K562 (cell line): Measurements from ENCODE around the gene ASCC2. TPM values are rescaled to one million over a fixed set of nuclear protein-coding genes. Genes with fewer than 3 reads are reported as not detected.

ENCODE experiments used
- ARNT ChIP-seq, 2 experiments: fragments of 450-650 bp; IDR thresholded peaks; 2 replicates each; pipeline ENCODE4 v1.6.1; 2016; ENCODE audit warnings: mild to moderate bottlenecking in 1 of 2
- CBFB ChIP-seq: sonication (generic); formaldehyde crosslinking; IDR thresholded peaks from 2 replicates; pipeline ENCODE4 v1.4.0; 2020; ENCODE audit warnings: mild to moderate bottlenecking, missing genetic modification reagents
- CTBP1 ChIP-seq: fragments of 450-650 bp; IDR thresholded peaks from 2 replicates; pipeline ENCODE4 v1.6.1; 2016; ENCODE audit warnings: borderline replicate concordance
- EGR1 ChIP-seq: fragments of 450-650 bp; conservative IDR thresholded peaks from 2 replicates; pipeline ENCODE4 v1.6.1; 2017; ENCODE audit warnings: mild to moderate bottlenecking
- FOXJ2 ChIP-seq: fragments of 200-800 bp; sonication (Bioruptor generic); IDR thresholded peaks from 2 replicates; pipeline ENCODE4 v1.6.1; 2016; ENCODE audit warnings: missing genetic modification characterization, missing compliant biosample characterization
- FOXP1 ChIP-seq: sonication (generic); formaldehyde crosslinking; IDR thresholded peaks from 2 replicates; pipeline ENCODE4 v1.8.0; 2022; ENCODE audit warnings: mild to moderate bottlenecking, missing genetic modification reagents
- GABPA ChIP-seq: fragments of 200-800 bp; sonication (Bioruptor generic); conservative IDR thresholded peaks from 2 replicates; pipeline ENCODE4 v1.6.1; 2016; ENCODE audit warnings: low read depth, missing genetic modification characterization, missing compliant biosample characterization
- HEY1 ChIP-seq: fragments of 250-450 bp; sonication (Bioruptor Pico); IDR thresholded peaks from 2 replicates; pipeline ENCODE4 v1.5.0; 2020; ENCODE audit warnings: mild to moderate bottlenecking, moderate library complexity, borderline replicate concordance
- MTA1 ChIP-seq: fragments of 450-650 bp; IDR thresholded peaks from 2 replicates; pipeline ENCODE4 v1.6.1; 2017; ENCODE audit warnings: borderline replicate concordance
- PHF21A ChIP-seq: fragments of 450-650 bp; IDR thresholded peaks from 2 replicates; pipeline ENCODE4 v1.6.1; 2017; ENCODE audit warnings: low read depth, borderline replicate concordance
- RB1 ChIP-seq: fragments of 450-650 bp; IDR thresholded peaks from 2 replicates; pipeline ENCODE4 v1.6.1; 2017; ENCODE audit warnings: low read depth, mild to moderate bottlenecking
- SMAD3 ChIP-seq: fragments of 450-650 bp; formaldehyde crosslinking; conservative IDR thresholded peaks from 2 replicates; pipeline ENCODE4 v1.4.0; 2020; ENCODE audit warnings: mild to moderate bottlenecking
- TAF9B ChIP-seq: fragments of 450-650 bp; IDR thresholded peaks from 2 replicates; pipeline ENCODE4 v1.6.1; 2018; ENCODE audit warnings: mild to moderate bottlenecking; ENCODE audit not compliant: partially characterized antibody
- ZNF217 ChIP-seq: sonication (generic); formaldehyde crosslinking; IDR thresholded peaks from 2 replicates; pipeline ENCODE4 v1.8.0; 2022; ENCODE audit warnings: mild to moderate bottlenecking, missing genetic modification reagents
- polyA plus RNA-seq, 8 experiments: library from polyadenylated mRNA; depleted of rRNA in 4 of 8; stranded (reverse) in 5 of 8; unstranded in 3 of 8; fragments of >200 nt; fragmentation: Nextera tagmentation in 2 of 8; fragmentation: Illumina TruSeq in 1 of 8; extraction: Ambion mirVana in 2 of 8; extraction: Trizol in 1 of 8; gene quantifications; 2 replicates each; pipeline versions ENCODE4 v1.2.1 to v1.2.3, GENCODE V29; 2011 to 2014; ENCODE audit warnings: inconsistent platforms in 1 of 8, missing spikeins in 1 of 8
- total RNA-seq, 7 experiments: library from RNA; depleted of rRNA in 6 of 7; stranded (reverse); fragments of >200 nt in 6 of 7; fragmentation: Illumina TruSeq in 2 of 7; extraction: Trizol in 2 of 7; gene quantifications; 2 replicates each; pipeline versions ENCODE4 v1.2.1 to v1.2.3, GENCODE V29; 2011 to 2021; ENCODE audit warnings: low replicate concordance in 1 of 7
- TF ChIP-seq, protein P1 (sequence below): fragments of 200-800 bp; sonication (Bioruptor generic); IDR thresholded peaks from 2 replicates; pipeline ENCODE4 v1.6.1; 2017; ENCODE audit warnings: missing genetic modification characterization, missing compliant biosample characterization
- TF ChIP-seq, protein P2 (sequence below): fragments of 250-450 bp; sonication (Bioruptor Pico); IDR thresholded peaks from 2 replicates; pipeline ENCODE4 v1.8.0; 2022; ENCODE audit warnings: moderate library complexity, mild to moderate bottlenecking, inconsistent platforms
- TF ChIP-seq, protein P3 (sequence below): fragments of 250-450 bp; sonication (Bioruptor Pico); IDR thresholded peaks from 2 replicates; pipeline ENCODE4 v1.5.1; 2021; ENCODE audit warnings: mild to moderate bottlenecking
- TF ChIP-seq, protein P4 (sequence below): fragments of 450-650 bp; IDR thresholded peaks from 2 replicates; pipeline ENCODE4 v1.6.1; 2016; ENCODE audit warnings: mild to moderate bottlenecking
- TF ChIP-seq, protein P5 (sequence below): fragments of 250-450 bp; sonication (Bioruptor Pico); IDR thresholded peaks from 2 replicates; pipeline ENCODE4 v1.5.0; 2021; ENCODE audit warnings: mild to moderate bottlenecking, borderline replicate concordance

ASCC2 gene
- total and polyA plus RNA-seq, 9 of the 15 experiments (the other 6 are each of a cell fraction or from before 2014, with no cell fraction given) = 4.0 to 46.7 (median 26.8) TPM

DNA sequence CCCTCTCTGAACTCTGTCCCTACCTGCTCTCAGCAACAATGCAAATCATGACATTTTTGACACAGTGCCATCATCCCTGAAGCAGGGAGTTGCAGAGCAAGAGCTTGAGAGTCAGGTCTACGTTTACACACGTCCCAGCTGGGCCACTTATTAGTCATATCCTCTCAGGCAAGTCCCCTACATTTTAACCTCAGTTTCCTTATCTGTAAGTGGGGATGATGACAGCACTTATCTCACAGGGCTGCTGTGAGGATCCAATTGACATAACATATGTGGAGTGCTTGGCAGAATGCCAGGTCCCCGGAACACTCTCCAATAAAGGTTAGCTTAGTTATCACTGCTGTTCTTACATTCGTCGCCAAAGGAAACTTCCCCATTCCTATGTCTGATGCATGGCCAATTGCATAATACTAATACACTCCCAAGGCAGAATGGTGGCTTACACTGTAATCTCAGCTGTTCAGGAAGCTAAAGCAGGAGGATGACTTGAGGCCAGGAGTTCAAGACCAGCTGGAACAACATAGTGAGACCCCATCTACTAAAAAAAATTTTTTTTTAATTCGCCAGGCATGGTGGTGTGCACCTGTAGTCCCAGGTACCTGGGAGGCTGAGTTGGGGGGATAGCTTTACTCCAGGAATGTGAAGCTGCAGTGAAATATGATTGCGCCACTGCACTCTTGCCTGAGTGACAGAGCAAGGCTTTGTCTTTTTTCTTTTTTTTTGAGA, 16.6 kb downstream of the ASCC2 start (continued):
- TF ChIP-seq, protein P1, sequence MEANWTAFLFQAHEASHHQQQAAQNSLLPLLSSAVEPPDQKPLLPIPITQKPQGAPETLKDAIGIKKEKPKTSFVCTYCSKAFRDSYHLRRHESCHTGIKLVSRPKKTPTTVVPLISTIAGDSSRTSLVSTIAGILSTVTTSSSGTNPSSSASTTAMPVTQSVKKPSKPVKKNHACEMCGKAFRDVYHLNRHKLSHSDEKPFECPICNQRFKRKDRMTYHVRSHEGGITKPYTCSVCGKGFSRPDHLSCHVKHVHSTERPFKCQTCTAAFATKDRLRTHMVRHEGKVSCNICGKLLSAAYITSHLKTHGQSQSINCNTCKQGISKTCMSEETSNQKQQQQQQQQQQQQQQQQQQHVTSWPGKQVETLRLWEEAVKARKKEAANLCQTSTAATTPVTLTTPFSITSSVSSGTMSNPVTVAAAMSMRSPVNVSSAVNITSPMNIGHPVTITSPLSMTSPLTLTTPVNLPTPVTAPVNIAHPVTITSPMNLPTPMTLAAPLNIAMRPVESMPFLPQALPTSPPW = peak; percentile 29
- TF ChIP-seq ZNF217 (CRISPR knock-in tag) (no peak), RB1 (peak; percentile 34; the same call in 1 of the 2 replicates), CTBP1 (peak; percentile 82), HEY1 (0 out of 2 replicates have a peak, but pooled peaks have one; percentile 11), FOXJ2 (tag) (0 out of 2 replicates have a peak, but pooled peaks have one; percentile 45), GABPA (tag) (peak; percentile 49), FOXP1 (CRISPR knock-in tag) (no peak), TAF9B (peak; percentile 98), CBFB (CRISPR knock-in tag) (no peak), PHF21A (peak; percentile 34; the same call in 1 of the 2 replicates), MTA1 (peak; percentile 60; the same call in 1 of the 2 replicates), ARNT (IDR thresholded peaks at IDR 0.05) (peak in 1 of 2 experiments; percentile 94; a peak in 3 of 4 replicates), SMAD3 (0 out of 2 replicates have a peak, but pooled peaks have one; percentile 32), EGR1 (no peak)
- TF ChIP-seq, protein P2, sequence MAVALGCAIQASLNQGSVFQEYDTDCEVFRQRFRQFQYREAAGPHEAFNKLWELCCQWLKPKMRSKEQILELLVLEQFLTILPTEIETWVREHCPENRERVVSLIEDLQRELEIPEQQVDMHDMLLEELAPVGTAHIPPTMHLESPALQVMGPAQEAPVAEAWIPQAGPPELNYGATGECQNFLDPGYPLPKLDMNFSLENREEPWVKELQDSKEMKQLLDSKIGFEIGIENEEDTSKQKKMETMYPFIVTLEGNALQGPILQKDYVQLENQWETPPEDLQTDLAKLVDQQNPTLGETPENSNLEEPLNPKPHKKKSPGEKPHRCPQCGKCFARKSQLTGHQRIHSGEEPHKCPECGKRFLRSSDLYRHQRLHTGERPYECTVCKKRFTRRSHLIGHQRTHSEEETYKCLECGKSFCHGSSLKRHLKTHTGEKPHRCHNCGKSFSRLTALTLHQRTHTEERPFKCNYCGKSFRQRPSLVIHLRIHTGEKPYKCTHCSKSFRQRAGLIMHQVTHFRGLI (CRISPR knock-in tag) = no peak
- TF ChIP-seq, protein P3, sequence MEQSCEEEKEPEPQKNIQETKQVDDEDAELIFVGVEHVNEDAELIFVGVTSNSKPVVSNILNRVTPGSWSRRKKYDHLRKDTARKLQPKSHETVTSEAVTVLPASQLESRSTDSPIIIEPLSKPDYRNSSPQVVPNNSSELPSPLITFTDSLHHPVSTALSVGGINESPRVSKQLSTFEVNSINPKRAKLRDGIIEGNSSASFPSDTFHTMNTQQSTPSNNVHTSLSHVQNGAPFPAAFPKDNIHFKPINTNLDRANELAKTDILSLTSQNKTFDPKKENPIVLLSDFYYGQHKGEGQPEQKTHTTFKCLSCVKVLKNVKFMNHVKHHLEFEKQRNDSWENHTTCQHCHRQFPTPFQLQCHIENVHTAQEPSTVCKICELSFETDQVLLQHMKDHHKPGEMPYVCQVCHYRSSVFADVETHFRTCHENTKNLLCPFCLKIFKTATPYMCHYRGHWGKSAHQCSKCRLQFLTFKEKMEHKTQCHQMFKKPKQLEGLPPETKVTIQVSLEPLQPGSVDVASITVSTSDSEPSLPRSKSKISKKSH (CRISPR knock-in tag) = no peak
- TF ChIP-seq, protein P4, sequence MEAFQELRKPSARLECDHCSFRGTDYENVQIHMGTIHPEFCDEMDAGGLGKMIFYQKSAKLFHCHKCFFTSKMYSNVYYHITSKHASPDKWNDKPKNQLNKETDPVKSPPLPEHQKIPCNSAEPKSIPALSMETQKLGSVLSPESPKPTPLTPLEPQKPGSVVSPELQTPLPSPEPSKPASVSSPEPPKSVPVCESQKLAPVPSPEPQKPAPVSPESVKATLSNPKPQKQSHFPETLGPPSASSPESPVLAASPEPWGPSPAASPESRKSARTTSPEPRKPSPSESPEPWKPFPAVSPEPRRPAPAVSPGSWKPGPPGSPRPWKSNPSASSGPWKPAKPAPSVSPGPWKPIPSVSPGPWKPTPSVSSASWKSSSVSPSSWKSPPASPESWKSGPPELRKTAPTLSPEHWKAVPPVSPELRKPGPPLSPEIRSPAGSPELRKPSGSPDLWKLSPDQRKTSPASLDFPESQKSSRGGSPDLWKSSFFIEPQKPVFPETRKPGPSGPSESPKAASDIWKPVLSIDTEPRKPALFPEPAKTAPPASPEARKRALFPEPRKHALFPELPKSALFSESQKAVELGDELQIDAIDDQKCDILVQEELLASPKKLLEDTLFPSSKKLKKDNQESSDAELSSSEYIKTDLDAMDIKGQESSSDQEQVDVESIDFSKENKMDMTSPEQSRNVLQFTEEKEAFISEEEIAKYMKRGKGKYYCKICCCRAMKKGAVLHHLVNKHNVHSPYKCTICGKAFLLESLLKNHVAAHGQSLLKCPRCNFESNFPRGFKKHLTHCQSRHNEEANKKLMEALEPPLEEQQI = peak; percentile 58
- TF ChIP-seq, protein P5, sequence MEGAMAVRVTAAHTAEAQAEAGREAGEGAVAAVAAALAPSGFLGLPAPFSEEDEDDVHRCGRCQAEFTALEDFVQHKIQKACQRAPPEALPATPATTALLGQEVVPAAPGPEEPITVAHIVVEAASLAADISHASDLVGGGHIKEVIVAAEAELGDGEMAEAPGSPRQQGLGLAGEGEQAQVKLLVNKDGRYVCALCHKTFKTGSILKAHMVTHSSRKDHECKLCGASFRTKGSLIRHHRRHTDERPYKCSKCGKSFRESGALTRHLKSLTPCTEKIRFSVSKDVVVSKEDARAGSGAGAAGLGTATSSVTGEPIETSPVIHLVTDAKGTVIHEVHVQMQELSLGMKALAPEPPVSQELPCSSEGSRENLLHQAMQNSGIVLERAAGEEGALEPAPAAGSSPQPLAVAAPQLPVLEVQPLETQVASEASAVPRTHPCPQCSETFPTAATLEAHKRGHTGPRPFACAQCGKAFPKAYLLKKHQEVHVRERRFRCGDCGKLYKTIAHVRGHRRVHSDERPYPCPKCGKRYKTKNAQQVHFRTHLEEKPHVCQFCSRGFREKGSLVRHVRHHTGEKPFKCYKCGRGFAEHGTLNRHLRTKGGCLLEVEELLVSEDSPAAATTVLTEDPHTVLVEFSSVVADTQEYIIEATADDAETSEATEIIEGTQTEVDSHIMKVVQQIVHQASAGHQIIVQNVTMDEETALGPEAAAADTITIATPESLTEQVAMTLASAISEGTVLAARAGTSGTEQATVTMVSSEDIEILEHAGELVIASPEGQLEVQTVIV = no peak
